KMS-11 (cell line): Measurements from ENCODE around the gene AKR7A2.
"Not testable (repeated sequence)": the region's sequence is repeated elsewhere in the genome, so short reads cannot be mapped to it uniquely, and the experiment has no call there.

Experiments
- H2AFZ ChIP-seq: fragments of 200-600 bp; sonication (generic); 2 replicates; pipeline ENCODE4 v1.6.1; 2016; ENCODE audit warnings: antibody characterized with exemption, mixed run types, low read depth
- H3K27ac ChIP-seq: fragments of 200-600 bp; sonication (generic); 2 replicates; pipeline ENCODE4 v1.6.1; 2016; ENCODE audit warnings: mild to moderate bottlenecking, mixed run types
- H3K27me3 ChIP-seq: fragments of 200-600 bp; sonication (generic); 2 replicates; pipeline ENCODE4 v1.6.1; 2017; ENCODE audit warnings: mild to moderate bottlenecking, low read depth, mixed run types, moderate library complexity; ENCODE audit not compliant: insufficient read depth
- H3K36me3 ChIP-seq: fragments of 200-600 bp; sonication (generic); 2 replicates; pipeline ENCODE4 v1.6.1; 2017; ENCODE audit warnings: mild to moderate bottlenecking, mixed run types; ENCODE audit not compliant: insufficient read depth
- H3K4me1 ChIP-seq: fragments of 200-600 bp; sonication (generic); 2 replicates; pipeline ENCODE4 v1.6.1; 2016; ENCODE audit warnings: mild to moderate bottlenecking, low read depth, mixed run types; ENCODE audit not compliant: poor library complexity, severe bottlenecking
- H3K4me2 ChIP-seq: fragments of 200-600 bp; sonication (generic); 2 replicates; pipeline ENCODE4 v1.7.0; 2016; ENCODE audit warnings: mild to moderate bottlenecking, mixed run types
- H3K4me3 ChIP-seq: fragments of 200-600 bp; sonication (generic); IDR thresholded peaks from 2 replicates; pipeline ENCODE4 v1.6.1; 2017; ENCODE audit warnings: low read depth, low read length, mixed read lengths; ENCODE audit not compliant: insufficient read depth
- H3K79me2 ChIP-seq: fragments of 200-600 bp; sonication (generic); 2 replicates; pipeline ENCODE4 v1.6.1; 2016; ENCODE audit warnings: low read depth, mixed run types; ENCODE audit not compliant: insufficient read depth
- H3K9ac ChIP-seq: fragments of 200-600 bp; sonication (generic); 2 replicates; pipeline ENCODE4 v1.6.1; 2016; ENCODE audit warnings: mild to moderate bottlenecking, mixed run types
- H4K20me1 ChIP-seq: fragments of 200-600 bp; sonication (generic); 2 replicates; pipeline ENCODE4 v1.6.1; 2016; ENCODE audit warnings: mild to moderate bottlenecking, mixed run types; ENCODE audit not compliant: insufficient read depth
- CTCF ChIP-seq: fragments of 200-600 bp; sonication (generic); conservative IDR thresholded peaks from 2 replicates; pipeline ENCODE4 v1.6.1; 2017; ENCODE audit warnings: low read depth, mild to moderate bottlenecking, antibody characterized with exemption, low read length, moderate library complexity, mixed read lengths

AKR7A2 gene

GRCh38 chr1:19294638-19295037, 17.3 kb downstream of the AKR7A2 start:
- Histone ChIP-seq H2AFZ (no peak overlapping the region), H3K9ac (no peak overlapping the region), H3K4me1 (no peaks in the 10 kb centered on the region), H3K27ac (no peak overlapping the region), H3K4me2 (no peak overlapping the region), H3K79me2 (no peaks in the 10 kb centered on the region), H3K27me3 (no peaks in the 10 kb centered on the region), H3K36me3 (no peaks in the 10 kb centered on the region), H3K4me3 (no peak overlapping the region), H4K20me1 (no peaks in the 10 kb centered on the region)
- no peak for TF ChIP-seq CTCF

GRCh38 chr1:19289244-19289643, 22.7 kb downstream of the AKR7A2 start:
- Histone ChIP-seq H3K36me3 (no peaks in the 10 kb centered on the region), H4K20me1 (no peaks in the 10 kb centered on the region), H2AFZ (no peak overlapping the region), H3K27me3 (no peaks in the 10 kb centered on the region), H3K4me1 (no peaks in the 10 kb centered on the region), H3K4me2 (no peak overlapping the region), H3K4me3 (no peak overlapping the region), H3K9ac (no peak overlapping the region), H3K27ac (no peak overlapping the region), H3K79me2 (no peaks in the 10 kb centered on the region)
- no peak for TF ChIP-seq CTCF

GRCh38 chr1:19288324-19289241, 23.4 kb downstream of the AKR7A2 start, which contains the start of gene AKR7A3:
Gene AKR7A3 (minus strand): TSS chr1:19288770. CDS start chr1:19288709, 61 bp downstream.
- not testable (repeated sequence) for H3K79me2 ChIP-seq, H3K4me3 ChIP-seq, H3K27ac ChIP-seq, H3K9ac ChIP-seq, H3K4me2 ChIP-seq, H3K36me3 ChIP-seq, H3K4me1 ChIP-seq, H4K20me1 ChIP-seq, H3K27me3 ChIP-seq, H2AFZ ChIP-seq

GRCh38 chr1:19287436-19288185, 24.3 kb downstream of the AKR7A2 start:
- H3K79me2 ChIP-seq, result no peaks in the 10 kb centered on the region
- H3K4me1 ChIP-seq, result no peaks in the 10 kb centered on the region
- TF ChIP-seq CTCF, result no peak
- no peak overlapping the region for H3K4me2 ChIP-seq
- H4K20me1 ChIP-seq, result no peaks in the 10 kb centered on the region
- no peak overlapping the region for H3K9ac ChIP-seq
- H3K27me3 ChIP-seq, result no peaks in the 10 kb centered on the region
- H3K4me3 ChIP-seq, result no peak overlapping the region
- no peaks in the 10 kb centered on the region for H3K36me3 ChIP-seq
- no peak overlapping the region for H3K27ac ChIP-seq
- no peak overlapping the region for H2AFZ ChIP-seq

- not testable (repeated sequence) for H3K27ac ChIP-seq, H3K27me3 ChIP-seq, H3K4me3 ChIP-seq, H2AFZ ChIP-seq, H3K79me2 ChIP-seq, H3K9ac ChIP-seq, H4K20me1 ChIP-seq, H3K36me3 ChIP-seq, H3K4me2 ChIP-seq, H3K4me1 ChIP-seq
Observed at GRCh38 chr1:19285807-19286206, 26.1 kb downstream of the AKR7A2 start.

- H3K27me3 ChIP-seq, H3K4me1 ChIP-seq, H3K9ac ChIP-seq, H4K20me1 ChIP-seq, H2AFZ ChIP-seq, H3K36me3 ChIP-seq, H3K4me3 ChIP-seq, H3K27ac ChIP-seq, H3K79me2 ChIP-seq, H3K4me2 ChIP-seq: not testable (repeated sequence)
Observed at GRCh38 chr1:19285366-19285765, 26.6 kb downstream of the AKR7A2 start.
